ENCODE results near the gene CHMP4B. TPM values are rescaled to one million over a fixed set of nuclear protein-coding genes. Genes with fewer than 3 reads are reported as not detected.

The CHMP4B gene
- total and polyA plus RNA-seq, 2 donors, result 39.9 to 130 TPM

GRCh38 chr20:33894798-33895197 lies 83.7 kb downstream of the CHMP4B start:
- no peak for DNase-seq (ENCODE audit: low read depth in 6 of 9, low spot score in 9 of 9)
- Histone ChIP-seq H3K36me3 (ENCODE audit: control insufficient read depth in 2 of 2, insufficient read depth in 2 of 2, low read length in 1 of 2) (no peaks in the 10 kb centered on the region), H3K9me3 (ENCODE audit: control insufficient read depth in 2 of 2, insufficient read depth in 1 of 2, low read length in 1 of 2) (peaks cover 0 to 6% of the 10 kb centered on the region in 2 donors), H3K4me3 (ENCODE audit: low read length in 2 of 2) (no peak overlapping the region), H3K27ac (ENCODE audit: low read depth in 1 of 2, low read length in 1 of 2) (no peak overlapping the region), H3K4me1 (ENCODE audit: control insufficient read depth in 2 of 2, insufficient read depth in 2 of 2, low read length in 2 of 2) (no peaks in the 10 kb centered on the region), H3K27me3 (ENCODE audit: control insufficient read depth in 2 of 2, insufficient read depth in 1 of 2, low read length in 1 of 2) (peaks cover 0 to 10% of the 10 kb centered on the region in 2 donors)
- WGBS, result 63% methylated on average over 3 of the region's 3 CpGs

- no peaks in the 10 kb centered on the region for H3K4me1 ChIP-seq (ENCODE audit: control insufficient read depth in 2 of 2, insufficient read depth in 2 of 2, low read length in 2 of 2)
These were observed 85.4 kb downstream of the CHMP4B start for GRCh38 chr20:33896509-33896908.

GRCh38 chr20:33897313-33897912 lies 86.3 kb downstream of the CHMP4B start:
- DNase-seq (ENCODE audit: low read depth in 6 of 9, low spot score in 9 of 9), result no peak
- Histone ChIP-seq H3K27me3 (ENCODE audit: control insufficient read depth in 2 of 2, insufficient read depth in 1 of 2, low read length in 1 of 2) (peaks cover 0 to 12% of the 10 kb centered on the region in 2 donors), H3K4me1 (ENCODE audit: control insufficient read depth in 2 of 2, insufficient read depth in 2 of 2, low read length in 2 of 2) (no peaks in the 10 kb centered on the region), H3K36me3 (ENCODE audit: control insufficient read depth in 2 of 2, insufficient read depth in 2 of 2, low read length in 1 of 2) (no peaks in the 10 kb centered on the region), H3K9me3 (ENCODE audit: control insufficient read depth in 2 of 2, insufficient read depth in 1 of 2, low read length in 1 of 2) (peaks cover 0 to 2% of the 10 kb centered on the region in 2 donors), H3K4me3 (ENCODE audit: low read length in 2 of 2) (no peak overlapping the region), H3K27ac (ENCODE audit: low read depth in 1 of 2, low read length in 1 of 2) (no peak overlapping the region)
- 93% methylated on average over 8 of the region's 8 CpGs for WGBS

More at GRCh38 chr20:33896509-33896908, 85.4 kb downstream of the CHMP4B start:
- 82% methylated on average over 4 of the region's 4 CpGs for WGBS
- H3K27ac ChIP-seq (ENCODE audit: low read depth in 1 of 2, low read length in 1 of 2), result no peak overlapping the region
- no peaks in the 10 kb centered on the region for H3K36me3 ChIP-seq (ENCODE audit: control insufficient read depth in 2 of 2, insufficient read depth in 2 of 2, low read length in 1 of 2)
- peaks cover 0 to 10% of the 10 kb centered on the region in 2 donors for H3K27me3 ChIP-seq (ENCODE audit: control insufficient read depth in 2 of 2, insufficient read depth in 1 of 2, low read length in 1 of 2)
- peaks cover 0 to 6% of the 10 kb centered on the region in 2 donors for H3K9me3 ChIP-seq (ENCODE audit: control insufficient read depth in 2 of 2, insufficient read depth in 1 of 2, low read length in 1 of 2)
- DNase-seq (ENCODE audit: low read depth in 6 of 9, low spot score in 9 of 9), result no peak
- H3K4me3 ChIP-seq (ENCODE audit: low read length in 2 of 2), result no peak overlapping the region

DNA sequence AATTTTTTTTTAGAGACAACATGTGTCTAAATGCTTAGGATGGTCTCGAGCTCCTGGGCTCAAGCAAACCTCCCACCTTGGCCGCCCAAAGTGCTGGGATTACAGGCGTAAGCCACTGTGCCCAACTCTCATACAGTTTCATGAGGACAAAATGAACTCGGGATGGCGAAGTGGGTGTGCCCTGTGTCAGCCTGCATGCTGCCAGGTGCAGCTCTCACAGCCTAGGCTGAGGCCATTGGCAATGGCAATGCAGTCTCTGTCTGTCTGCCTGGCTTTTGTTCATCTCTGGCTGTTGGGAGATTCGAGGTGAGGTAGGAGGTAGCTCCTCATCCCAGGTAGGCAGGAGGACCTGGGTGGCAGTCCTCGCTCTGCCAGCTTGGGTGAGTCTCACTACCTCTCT lies 88.0 kb downstream of the CHMP4B start:
- no peak overlapping the region for H3K27ac ChIP-seq (ENCODE audit: low read depth in 1 of 2, low read length in 1 of 2)
- DNase-seq (ENCODE audit: low read depth in 6 of 9, low spot score in 9 of 9), result no peak
- H3K27me3 ChIP-seq (ENCODE audit: control insufficient read depth in 2 of 2, insufficient read depth in 1 of 2, low read length in 1 of 2), result peaks cover 0 to 12% of the 10 kb centered on the region in 2 donors
- H3K9me3 ChIP-seq (ENCODE audit: control insufficient read depth in 2 of 2, insufficient read depth in 1 of 2, low read length in 1 of 2), result no peaks in the 10 kb centered on the region
- H3K36me3 ChIP-seq (ENCODE audit: control insufficient read depth in 2 of 2, insufficient read depth in 2 of 2, low read length in 1 of 2), result no peaks in the 10 kb centered on the region
- H3K4me1 ChIP-seq (ENCODE audit: control insufficient read depth in 2 of 2, insufficient read depth in 2 of 2, low read length in 2 of 2), result no peaks in the 10 kb centered on the region
- H3K4me3 ChIP-seq (ENCODE audit: low read length in 2 of 2), result no peak overlapping the region
- 91% methylated on average over 7 of the region's 7 CpGs for WGBS

DNA sequence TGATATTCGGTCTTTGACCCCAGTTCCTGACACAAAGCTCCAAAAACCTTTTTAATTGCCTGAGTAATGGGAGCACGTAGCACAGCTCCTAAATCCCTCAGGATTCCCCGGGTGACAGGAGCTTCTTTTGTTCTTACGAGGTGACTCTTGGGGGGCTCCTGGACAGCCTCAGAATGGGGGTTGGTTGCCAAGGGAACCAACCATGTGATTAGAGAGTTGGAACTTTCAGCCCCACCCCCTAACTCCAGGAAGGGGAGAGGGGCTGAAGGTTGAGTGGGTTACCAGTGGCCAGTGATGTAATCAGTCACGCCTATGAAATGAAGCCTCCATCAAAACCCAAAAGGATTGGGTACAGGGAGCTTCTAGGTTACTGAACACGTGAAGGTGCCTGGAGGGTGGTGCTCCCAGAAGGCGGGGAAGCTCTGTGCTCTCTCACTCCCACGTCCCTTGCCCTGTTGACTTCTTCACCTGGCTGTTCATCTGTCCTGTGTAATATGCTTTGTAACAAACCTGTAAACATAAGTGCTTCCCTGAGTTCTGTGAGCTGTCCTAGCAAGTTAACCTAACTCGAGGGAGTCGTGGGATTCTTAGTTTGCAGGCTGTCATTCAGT lies 89.5 kb downstream of the CHMP4B start:
- Histone ChIP-seq H3K27ac (ENCODE audit: low read depth in 1 of 2, low read length in 1 of 2) (no peak overlapping the region), H3K36me3 (ENCODE audit: control insufficient read depth in 2 of 2, insufficient read depth in 2 of 2, low read length in 1 of 2) (no peaks in the 10 kb centered on the region), H3K27me3 (ENCODE audit: control insufficient read depth in 2 of 2, insufficient read depth in 1 of 2, low read length in 1 of 2) (peaks cover 0 to 12% of the 10 kb centered on the region in 2 donors), H3K9me3 (ENCODE audit: control insufficient read depth in 2 of 2, insufficient read depth in 1 of 2, low read length in 1 of 2) (no peaks in the 10 kb centered on the region), H3K4me3 (ENCODE audit: low read length in 2 of 2) (no peak overlapping the region), H3K4me1 (ENCODE audit: control insufficient read depth in 2 of 2, insufficient read depth in 2 of 2, low read length in 2 of 2) (no peaks in the 10 kb centered on the region)
- no peak for DNase-seq (ENCODE audit: low read depth in 6 of 9, low spot score in 9 of 9)
- WGBS, result 64% methylated on average over 10 of the region's 10 CpGs

DNA sequence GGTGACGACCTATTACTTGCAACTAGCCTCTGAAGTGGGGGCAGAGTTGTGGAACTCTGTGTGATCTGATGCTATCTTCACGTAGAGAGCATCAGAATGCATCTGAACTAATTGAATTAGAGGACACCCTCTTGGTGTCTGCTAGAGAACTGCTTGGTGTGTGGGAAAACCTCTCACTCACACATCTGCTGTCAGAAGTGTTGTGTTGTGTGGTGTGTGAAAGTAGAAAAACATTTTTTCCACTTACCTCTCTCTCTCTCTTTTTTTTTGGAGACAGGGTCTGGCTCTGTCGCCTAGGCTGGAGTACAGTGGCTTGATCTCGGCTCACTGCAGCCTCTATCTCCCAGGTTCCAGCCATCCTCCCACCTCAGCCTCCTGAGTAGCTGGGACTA lies 90.0 kb downstream of the CHMP4B start:
- DNase-seq (ENCODE audit: low read depth in 6 of 9, low spot score in 9 of 9), result no peak
- Histone ChIP-seq H3K27ac (ENCODE audit: low read depth in 1 of 2, low read length in 1 of 2) (no peak overlapping the region), H3K4me1 (ENCODE audit: control insufficient read depth in 2 of 2, insufficient read depth in 2 of 2, low read length in 2 of 2) (no peaks in the 10 kb centered on the region), H3K27me3 (ENCODE audit: control insufficient read depth in 2 of 2, insufficient read depth in 1 of 2, low read length in 1 of 2) (peaks cover 0 to 10% of the 10 kb centered on the region in 2 donors), H3K36me3 (ENCODE audit: control insufficient read depth in 2 of 2, insufficient read depth in 2 of 2, low read length in 1 of 2) (no peaks in the 10 kb centered on the region), H3K9me3 (ENCODE audit: control insufficient read depth in 2 of 2, insufficient read depth in 1 of 2, low read length in 1 of 2) (no peaks in the 10 kb centered on the region), H3K4me3 (ENCODE audit: low read length in 2 of 2) (no peak overlapping the region)
- WGBS, result 73% methylated on average over 4 of the region's 4 CpGs

GRCh38 chr20:33902011-33902410 lies 90.9 kb downstream of the CHMP4B start:
- H3K9me3 ChIP-seq (ENCODE audit: control insufficient read depth in 2 of 2, insufficient read depth in 1 of 2, low read length in 1 of 2), result no peaks in the 10 kb centered on the region
- no peaks in the 10 kb centered on the region for H3K36me3 ChIP-seq (ENCODE audit: control insufficient read depth in 2 of 2, insufficient read depth in 2 of 2, low read length in 1 of 2)
- H3K27me3 ChIP-seq (ENCODE audit: control insufficient read depth in 2 of 2, insufficient read depth in 1 of 2, low read length in 1 of 2), result peaks cover 0 to 6% of the 10 kb centered on the region in 2 donors
- no peak overlapping the region for H3K27ac ChIP-seq (ENCODE audit: low read depth in 1 of 2, low read length in 1 of 2)
- DNase-seq (ENCODE audit: low read depth in 6 of 9, low spot score in 9 of 9), result no peak
- no peak overlapping the region for H3K4me3 ChIP-seq (ENCODE audit: low read length in 2 of 2)
- 99% methylated on average over 3 of the region's 3 CpGs for WGBS
- H3K4me1 ChIP-seq (ENCODE audit: control insufficient read depth in 2 of 2, insufficient read depth in 2 of 2, low read length in 2 of 2), result no peaks in the 10 kb centered on the region

Other genes with a start within 250 kb of the CHMP4B start
- gene C20orf144, start 149.0 kb upstream of the CHMP4B start, total RNA-seq, result 0.09 TPM
- gene C20orf144, start 149.0 kb upstream of the CHMP4B start, polyA plus RNA-seq, result 0.23 TPM
- 1.2 TPM for gene ACTL10, start 144.4 kb upstream of the CHMP4B start, total RNA-seq
- gene ACTL10, start 144.4 kb upstream of the CHMP4B start, polyA plus RNA-seq, result 2.8 TPM
- gene NECAB3, start 136.9 kb upstream of the CHMP4B start, total RNA-seq, result 6.5 TPM
- 20.3 TPM for gene NECAB3, start 136.9 kb upstream of the CHMP4B start, polyA plus RNA-seq
- gene E2F1, start 125.0 kb upstream of the CHMP4B start, total RNA-seq, result 13.3 TPM
- 3.3 TPM for gene E2F1, start 125.0 kb upstream of the CHMP4B start, polyA plus RNA-seq
- gene PXMP4, start 91.0 kb upstream of the CHMP4B start, total RNA-seq, result 3.8 TPM
- gene PXMP4, start 91.0 kb upstream of the CHMP4B start, polyA plus RNA-seq, result 4.0 TPM
- gene ZNF341, start 79.4 kb upstream of the CHMP4B start, total RNA-seq, result 1.6 TPM
- 4.7 TPM for gene ZNF341, start 79.4 kb upstream of the CHMP4B start, polyA plus RNA-seq
- 90.2 TPM for gene RALY, start 182.6 kb downstream of the CHMP4B start, total RNA-seq
- 131 TPM for gene RALY, start 182.6 kb downstream of the CHMP4B start, polyA plus RNA-seq